ENCODE results near the gene KCTD7.
"Not testable (repeated sequence)": the region's sequence is repeated elsewhere in the genome, so short reads cannot be mapped to it uniquely, and the experiment has no call there.

DNA sequence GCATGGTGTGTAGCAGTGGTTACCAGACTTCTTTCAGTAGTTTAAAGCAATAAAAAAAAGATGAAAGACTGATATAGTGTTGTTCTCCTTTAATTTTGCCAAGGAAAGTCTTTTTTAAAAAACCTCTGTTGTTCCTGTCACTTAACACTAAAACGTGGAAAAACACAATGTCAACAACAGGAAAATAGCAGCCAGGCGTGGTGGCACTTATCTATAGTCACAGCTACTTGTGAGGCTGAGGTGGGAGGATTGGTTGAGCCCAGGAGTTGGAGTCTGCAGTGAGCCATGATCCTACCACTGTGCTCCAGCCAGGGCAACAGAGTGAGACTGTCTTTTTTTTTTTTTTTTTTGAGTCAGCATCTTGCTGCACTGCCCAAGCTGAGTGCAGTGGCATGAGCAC, 42.8 kb downstream of the KCTD7 start:
- TF ChIP-seq ZNF302 (CRISPR knock-in tag; IDR thresholded peaks at IDR 0.05); RAD21 (conservative IDR thresholded peaks at IDR 0.05 in 1 of 2, IDR thresholded peaks at IDR 0.05 in 1 of 2); ESRRA (IDR thresholded peaks at IDR 0.05; ENCODE audit: borderline replicate concordance, low read length); POLR2A (IDR thresholded peaks at IDR 0.05; ENCODE audit: low read length); EP300 (IDR thresholded peaks at IDR 0.05); MYC (IDR thresholded peaks at IDR 0.05; ENCODE audit: borderline replicate concordance, low read length); TP53 (CRISPR knock-in tag; IDR thresholded peaks at IDR 0.05); MAFK (IDR thresholded peaks at IDR 0.05; ENCODE audit: partially characterized antibody); RFX5 (IDR thresholded peaks at IDR 0.05); CHD4 (IDR thresholded peaks at IDR 0.05; ENCODE audit: borderline replicate concordance): not testable (repeated sequence)
- TF ChIP-seq, protein P1, sequence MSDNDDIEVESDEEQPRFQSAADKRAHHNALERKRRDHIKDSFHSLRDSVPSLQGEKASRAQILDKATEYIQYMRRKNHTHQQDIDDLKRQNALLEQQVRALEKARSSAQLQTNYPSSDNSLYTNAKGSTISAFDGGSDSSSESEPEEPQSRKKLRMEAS (IDR thresholded peaks at IDR 0.05): not testable (repeated sequence)
- TF ChIP-seq, protein P2, sequence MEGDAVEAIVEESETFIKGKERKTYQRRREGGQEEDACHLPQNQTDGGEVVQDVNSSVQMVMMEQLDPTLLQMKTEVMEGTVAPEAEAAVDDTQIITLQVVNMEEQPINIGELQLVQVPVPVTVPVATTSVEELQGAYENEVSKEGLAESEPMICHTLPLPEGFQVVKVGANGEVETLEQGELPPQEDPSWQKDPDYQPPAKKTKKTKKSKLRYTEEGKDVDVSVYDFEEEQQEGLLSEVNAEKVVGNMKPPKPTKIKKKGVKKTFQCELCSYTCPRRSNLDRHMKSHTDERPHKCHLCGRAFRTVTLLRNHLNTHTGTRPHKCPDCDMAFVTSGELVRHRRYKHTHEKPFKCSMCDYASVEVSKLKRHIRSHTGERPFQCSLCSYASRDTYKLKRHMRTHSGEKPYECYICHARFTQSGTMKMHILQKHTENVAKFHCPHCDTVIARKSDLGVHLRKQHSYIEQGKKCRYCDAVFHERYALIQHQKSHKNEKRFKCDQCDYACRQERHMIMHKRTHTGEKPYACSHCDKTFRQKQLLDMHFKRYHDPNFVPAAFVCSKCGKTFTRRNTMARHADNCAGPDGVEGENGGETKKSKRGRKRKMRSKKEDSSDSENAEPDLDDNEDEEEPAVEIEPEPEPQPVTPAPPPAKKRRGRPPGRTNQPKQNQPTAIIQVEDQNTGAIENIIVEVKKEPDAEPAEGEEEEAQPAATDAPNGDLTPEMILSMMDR (IDR thresholded peaks at IDR 0.05): not testable (repeated sequence)
- TF ChIP-seq, protein P3, sequence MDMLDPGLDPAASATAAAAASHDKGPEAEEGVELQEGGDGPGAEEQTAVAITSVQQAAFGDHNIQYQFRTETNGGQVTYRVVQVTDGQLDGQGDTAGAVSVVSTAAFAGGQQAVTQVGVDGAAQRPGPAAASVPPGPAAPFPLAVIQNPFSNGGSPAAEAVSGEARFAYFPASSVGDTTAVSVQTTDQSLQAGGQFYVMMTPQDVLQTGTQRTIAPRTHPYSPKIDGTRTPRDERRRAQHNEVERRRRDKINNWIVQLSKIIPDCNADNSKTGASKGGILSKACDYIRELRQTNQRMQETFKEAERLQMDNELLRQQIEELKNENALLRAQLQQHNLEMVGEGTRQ (IDR thresholded peaks at IDR 0.05): not testable (repeated sequence)
